B cell (primary cell): ENCODE measurements around the gene SAT2.

Source experiments
- EZH2 ChIP-seq: IDR thresholded peaks from 2 replicates; pipeline ENCODE4 v1.6.1; 2012; ENCODE audit warnings: borderline replicate concordance, low read depth, mild to moderate bottlenecking, moderate library complexity, low read length; ENCODE audit not compliant: insufficient read depth, poor library complexity, severe bottlenecking
- TF ChIP-seq, protein P1 (sequence below): fragments of 200-600 bp; IDR thresholded peaks from one replicate; pipeline ENCODE4 v1.8.0; 2022; ENCODE audit warnings: antibody characterized with exemption, mild to moderate bottlenecking

DNA sequence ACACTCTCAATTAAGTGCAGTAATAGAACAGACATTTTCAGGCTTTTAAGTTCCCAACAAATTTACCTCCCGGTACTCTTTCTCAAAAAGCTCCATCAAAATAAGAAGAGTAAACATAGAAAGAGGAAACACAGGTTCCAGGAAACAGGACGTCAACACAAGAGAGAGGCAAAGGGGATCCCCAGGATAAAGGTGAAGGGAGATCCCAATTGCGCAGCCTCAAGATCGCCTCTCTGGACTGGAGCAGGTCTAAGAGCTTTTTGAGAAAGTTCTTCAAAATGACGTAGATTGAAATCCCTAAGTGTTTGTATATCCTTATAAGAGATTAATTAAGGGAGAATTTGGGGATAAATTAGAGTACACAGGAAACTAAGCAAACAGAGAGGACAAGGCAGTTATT is 9.0 kb downstream of the SAT2 start:
- no peak for TF ChIP-seq EZH2
- TF ChIP-seq, protein P1, sequence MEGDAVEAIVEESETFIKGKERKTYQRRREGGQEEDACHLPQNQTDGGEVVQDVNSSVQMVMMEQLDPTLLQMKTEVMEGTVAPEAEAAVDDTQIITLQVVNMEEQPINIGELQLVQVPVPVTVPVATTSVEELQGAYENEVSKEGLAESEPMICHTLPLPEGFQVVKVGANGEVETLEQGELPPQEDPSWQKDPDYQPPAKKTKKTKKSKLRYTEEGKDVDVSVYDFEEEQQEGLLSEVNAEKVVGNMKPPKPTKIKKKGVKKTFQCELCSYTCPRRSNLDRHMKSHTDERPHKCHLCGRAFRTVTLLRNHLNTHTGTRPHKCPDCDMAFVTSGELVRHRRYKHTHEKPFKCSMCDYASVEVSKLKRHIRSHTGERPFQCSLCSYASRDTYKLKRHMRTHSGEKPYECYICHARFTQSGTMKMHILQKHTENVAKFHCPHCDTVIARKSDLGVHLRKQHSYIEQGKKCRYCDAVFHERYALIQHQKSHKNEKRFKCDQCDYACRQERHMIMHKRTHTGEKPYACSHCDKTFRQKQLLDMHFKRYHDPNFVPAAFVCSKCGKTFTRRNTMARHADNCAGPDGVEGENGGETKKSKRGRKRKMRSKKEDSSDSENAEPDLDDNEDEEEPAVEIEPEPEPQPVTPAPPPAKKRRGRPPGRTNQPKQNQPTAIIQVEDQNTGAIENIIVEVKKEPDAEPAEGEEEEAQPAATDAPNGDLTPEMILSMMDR, result no peak
